ENCODE results near the gene ZNF664. TPM values are rescaled to one million over a fixed set of nuclear protein-coding genes. Genes with fewer than 3 reads are reported as not detected.

The ZNF664 gene
- total and polyA plus RNA-seq, 2 of the 4 experiments (the other 2 are of a cell fraction) = 29.9 to 32.6 TPM

- peak overlapping the region; percentile 58 for H3K4ac ChIP-seq (ENCODE audit: low read depth, low read length)
- H2AK5ac ChIP-seq (ENCODE audit: low read depth, low read length) = peak overlapping the region; percentile 5; the same call in 1 of the 2 replicates
- H3K4me1 ChIP-seq (ENCODE audit: control insufficient read depth, insufficient read depth, low read length) = peaks cover 13% of the 10 kb centered on the region
- no peak overlapping the region; the same call in 1 of the 2 replicates for H2BK120ac ChIP-seq (ENCODE audit: low read depth, low read length)
- H2BK15ac ChIP-seq (ENCODE audit: low read depth, low read length) = no peak overlapping the region; the same call in 2 of the 3 replicates
- H3K79me1 ChIP-seq (ENCODE audit: low read depth in 1 of 2, low read length in 2 of 2) = peaks cover 0 to 12% of the 10 kb centered on the region in 2 experiments; a peak in 3 of 4 replicates
- TF ChIP-seq NFE2L2 (IDR thresholded peaks at IDR 0.05; ENCODE audit: low read depth, low read length) (no peak), POLR2A (IDR thresholded peaks at IDR 0.05; ENCODE audit: low read depth, low read length) (no peak), RCOR1 (IDR thresholded peaks at IDR 0.05; ENCODE audit: insufficient replicate concordance, low read length) (no peak), SMC3 (IDR thresholded peaks at IDR 0.05; ENCODE audit: low read depth, low read length) (no peak), BHLHE40 (IDR thresholded peaks at IDR 0.05; ENCODE audit: low read depth, low read length) (no peak)
- H4K91ac ChIP-seq (ENCODE audit: insufficient read depth, low read depth, low read length) = 0 out of 2 replicates have a peak overlapping the region, but pooled peaks have one; percentile 23
- peak overlapping the region; percentile 16 for H2AFZ ChIP-seq (replicated peaks; ENCODE audit: low read length, poor library complexity)
- H3K4me2 ChIP-seq (ENCODE audit: low read depth, low read length) = no peak overlapping the region
- ChIA-PET CTCF (interaction anchor here (0.6 to 0.9 kb wide), 2 partner anchors 19 to 27 kb away, joined by 3 to 5 read pairs; no protein-coding TSS in a partner anchor), POLR2A (ENCODE audit: unreplicated experiment) (no interaction called here)
- peak; percentile 38 for ATAC-seq (ENCODE audit: low read depth)
- H3K14ac ChIP-seq (replicated peaks; ENCODE audit: low read depth, low read length) = peak overlapping the region; percentile 50; the same call in 1 of the 2 replicates
- no peaks in the 10 kb centered on the region for H3K27me3 ChIP-seq (ENCODE audit: control insufficient read depth, insufficient read depth, low read length)
- H3K9ac ChIP-seq (ENCODE audit: low read depth, low read length) = no peak overlapping the region
- no peak overlapping the region for H3K23ac ChIP-seq (ENCODE audit: low read depth, low read length)
- dilution Hi-C loops (cut with HindIII; ENCODE audit: low sequenced_read_pairs, unreplicated experiment) (no loop called here), in situ Hi-C loops (cut with MboI; ENCODE audit: low sequenced_read_pairs) (no loop called here), intact Hi-C loops (cut with micrococcal nuclease) (no loop called here)
- DNase-seq = peak; percentile 17
- no TSS peak for BruUV-seq (replicated peaks)
- H2BK5ac ChIP-seq (ENCODE audit: low read depth, low read length, poor library complexity, severe bottlenecking) = no peak overlapping the region
- no peak overlapping the region; the same call in 1 of the 2 replicates for H2BK20ac ChIP-seq (ENCODE audit: low read depth, low read length)
- H4K20me1 ChIP-seq (ENCODE audit: insufficient read depth, low read length) = peaks cover 4% of the 10 kb centered on the region; the same call in 1 of the 2 replicates
- H3K9me3 ChIP-seq (ENCODE audit: control insufficient read depth, insufficient read depth, low read length) = peaks cover 6% of the 10 kb centered on the region
- H4K8ac ChIP-seq (ENCODE audit: low read depth in 2 of 2, low read length in 2 of 2) = peak overlapping the region in 1 of 2 experiments; percentile 46; a peak in 1 of 4 replicates
- no peak overlapping the region for H3K18ac ChIP-seq (ENCODE audit: low read depth, low read length)
- H3K56ac ChIP-seq (ENCODE audit: extremely low read depth, insufficient read depth, low read length) = no peak overlapping the region
- no peak overlapping the region for H4K5ac ChIP-seq (ENCODE audit: low read depth, low read length)
- H3K36me3 ChIP-seq (ENCODE audit: control insufficient read depth, insufficient read depth, low read length) = peaks cover 43% of the 10 kb centered on the region
- no peak overlapping the region for H3K4me3 ChIP-seq (ENCODE audit: insufficient read depth, low read depth, low read length)
- H3K9me1 ChIP-seq (ENCODE audit: insufficient read depth, low read length) = peaks cover 6% of the 10 kb centered on the region; the same call in 1 of the 2 replicates
- no peak overlapping the region for H3K27ac ChIP-seq (ENCODE audit: insufficient read depth, low read length)
- WGBS, 2 experiments (ENCODE audit: extremely low coverage in 2 of 2, insufficient read length in 1 of 2) = 67% methylated on average over 3 of the region's 16 CpGs; no CpG with 5 or more reads in 1 of the 2 experiments
- H2AK9ac ChIP-seq (replicated peaks; ENCODE audit: low read depth, low read length, poor library complexity) = peak overlapping the region; percentile 76
Measured at GRCh38 chr12:123937707-123938591, 35.1 kb upstream of the ZNF664 start.

Measured in IMR-90 (cell line).